GM12878 (cell line): Measurements from ENCODE around the gene ANKRD6. TPM values are rescaled to one million over a fixed set of nuclear protein-coding genes. Genes with fewer than 3 reads are reported as not detected.

ENCODE experiments used
- ATAC-seq: fragments of 200-7000 bp; cut with Tn5 transposase; 3 replicates; pipeline ENCODE4 v1.9.1; 2020; ENCODE audit warnings: mild to moderate bottlenecking, moderate library complexity
- BruUV-seq: library from RNA; stranded (reverse); fragments of 400-500 nt; replicated peaks from 2 replicates; lab custom pipeline; 2021; lab: Mats Ljungman, UMichigan
- CTCF ChIA-PET: fragments of 300-600 bp; sonication (Branson Sonifier 250); formaldehyde crosslinking; extraction: SDS; loops from one replicate; lab custom pipeline; 2021; ENCODE audit warnings: inconsistent platforms; lab: Yijun Ruan, JAX
- POLR2A ChIA-PET: fragments of 350-600 bp; formaldehyde crosslinking; extraction: SDS; loops from one replicate; lab custom pipeline; 2021; ENCODE audit warnings: inconsistent platforms; lab: Charles Lee
- RAD21 ChIA-PET: fragments of 300-600 bp; sonication (Branson Sonifier 250); formaldehyde crosslinking; loops from one replicate; lab custom pipeline; 2023; ENCODE audit warnings: antibody characterized with exemption; ENCODE audit not compliant: unreplicated experiment; lab: Charles Lee
- SMC1A ChIA-PET: fragments of 300-600 bp; sonication (Branson Sonifier 250); formaldehyde crosslinking; loops from one replicate; lab custom pipeline; 2023; ENCODE audit not compliant: unreplicated experiment, uncharacterized antibody; lab: Charles Lee
- DNase-seq: peaks from one replicate; pipeline ENCODE4 v3.0.0-alpha.2; 2011; ENCODE audit warnings: low read depth, low spot score
- FAIRE-seq: peaks from 3 replicates; lab custom pipeline; 2011; peaks lifted over from hg19 to GRCh38; lab: Jason Lieb, UNC
- H2AFZ ChIP-seq: 2 replicates; pipeline ENCODE4 v1.6.0; 2011; ENCODE audit warnings: low read depth, low read length, control low read depth; ENCODE audit not compliant: control insufficient read depth
- H3K27ac ChIP-seq: 2 replicates; pipeline ENCODE4 v1.5.1; 2011; ENCODE audit warnings: control low read depth; ENCODE audit not compliant: control insufficient read depth, insufficient read depth
- H3K27me3 ChIP-seq, 2 experiments: replicated peaks in 1 of 2; 2 replicates each; pipeline versions ENCODE4 v1.6.0 to v1.6.1; 2011; ENCODE audit warnings: low read length in 1 of 2; ENCODE audit not compliant: control insufficient read depth in 2 of 2, insufficient read depth in 2 of 2
- H3K36me3 ChIP-seq, 2 experiments: 2 replicates each; pipeline ENCODE4 v1.5.1; 2011; ENCODE audit warnings: low read length in 1 of 2; ENCODE audit not compliant: control insufficient read depth in 2 of 2, insufficient read depth in 2 of 2
- H3K4me1 ChIP-seq: 2 replicates; pipeline ENCODE4 v1.6.1; 2011; ENCODE audit warnings: mild to moderate bottlenecking, low read length, moderate library complexity, mixed read lengths; ENCODE audit not compliant: control insufficient read depth, insufficient read depth
- H3K4me2 ChIP-seq: 2 replicates; pipeline ENCODE4 v1.6.0; 2011; ENCODE audit warnings: control low read depth; ENCODE audit not compliant: control insufficient read depth, insufficient read depth
- H3K4me3 ChIP-seq: fragments of 200-600 bp; sonication (generic); 2 replicates; pipeline ENCODE4 v1.5.1; 2016
- H3K79me2 ChIP-seq: 2 replicates; pipeline ENCODE4 v1.6.0; 2011; ENCODE audit warnings: low read length; ENCODE audit not compliant: control insufficient read depth, insufficient read depth
- H3K9ac ChIP-seq: 2 replicates; pipeline ENCODE4 v1.8.0; 2011; ENCODE audit warnings: low read length, control low read depth, mixed read lengths; ENCODE audit not compliant: control insufficient read depth, insufficient read depth
- H3K9me3 ChIP-seq: replicated peaks from 3 replicates; pipeline ENCODE4 v1.5.1; 2011; ENCODE audit warnings: mild to moderate bottlenecking, low read length; ENCODE audit not compliant: control insufficient read depth, insufficient read depth
- H4K20me1 ChIP-seq: 2 replicates; pipeline ENCODE4 v1.6.0; 2011; ENCODE audit not compliant: control insufficient read depth, insufficient read depth
- ASH2L ChIP-seq: fragments of 300-600, 200-600 bp; sonication (generic); IDR thresholded peaks from 2 replicates; pipeline ENCODE4 v1.6.1; 2017; ENCODE audit warnings: low read depth, mild to moderate bottlenecking, borderline replicate concordance
- EED ChIP-seq: sonication (generic); IDR thresholded peaks from 2 replicates; pipeline ENCODE4 v1.6.1; 2016; ENCODE audit warnings: antibody characterized with exemption, low read depth
- ETV6 ChIP-seq, 2 experiments: fragments of 450-650 bp in 1 of 2; IDR thresholded peaks in 1 of 2; conservative IDR thresholded peaks in 1 of 2; 2 replicates each; pipeline ENCODE4 v1.6.1; 2014; ENCODE audit warnings: antibody characterized with exemption in 1 of 2, borderline replicate concordance in 1 of 2, low read depth in 1 of 2, mild to moderate bottlenecking in 1 of 2, moderate library complexity in 1 of 2
- MEF2B ChIP-seq: fragments of 450-650 bp; IDR thresholded peaks from 2 replicates; pipeline ENCODE4 v1.6.1; 2018; ENCODE audit warnings: mild to moderate bottlenecking, moderate library complexity; ENCODE audit not compliant: partially characterized antibody, poor library complexity, severe bottlenecking
- MXI1 ChIP-seq: fragments of 150-350 bp; IDR thresholded peaks from 2 replicates; pipeline ENCODE4 v1.6.1; 2011; ENCODE audit warnings: low read depth, mild to moderate bottlenecking, inconsistent platforms, low read length, improper control_type of control experiment
- NR2F1 ChIP-seq: fragments of 450-650 bp; conservative IDR thresholded peaks from 2 replicates; pipeline ENCODE4 v1.6.1; 2017; ENCODE audit warnings: mild to moderate bottlenecking
- POLR2AphosphoS2 ChIP-seq: IDR thresholded peaks from 2 replicates; pipeline ENCODE4 v1.6.1; 2011; ENCODE audit warnings: low read depth, mild to moderate bottlenecking, low read length, improper control_type of control experiment, moderate library complexity
- RB1 ChIP-seq: fragments of 450-650 bp; formaldehyde crosslinking; IDR thresholded peaks from 2 replicates; pipeline ENCODE4 v1.6.1; 2017; ENCODE audit warnings: mild to moderate bottlenecking, borderline replicate concordance
- SMARCA5 ChIP-seq: fragments of 450-650 bp; IDR thresholded peaks from 2 replicates; pipeline ENCODE4 v1.6.1; 2017; ENCODE audit warnings: mild to moderate bottlenecking
- STAT3 ChIP-seq: IDR thresholded peaks from 2 replicates; pipeline ENCODE4 v1.6.1; 2011; ENCODE audit warnings: low read depth, low read length, improper control_type of control experiment
- ZNF384 ChIP-seq: IDR thresholded peaks from 2 replicates; pipeline ENCODE4 v1.6.1; 2012; ENCODE audit warnings: low read depth, mild to moderate bottlenecking, low read length, improper control_type of control experiment, borderline replicate concordance
- WGBS: methylation state at CpG from one replicate; pipeline ENCODE4 v1.1.6; 2016; ENCODE audit warnings: low lambda C conversion rate; ENCODE audit not compliant: insufficient replicate concordance, insufficient coverage; ENCODE audit errors: missing lambda C conversion rate; 5-methylcytosine and 5-hydroxymethylcytosine counted together
- in situ Hi-C: fragments of 300-500 bp; cut with MboI; formaldehyde crosslinking; loops from 9 replicates; pipeline ENCODE4 v1.14.3; 2018; ENCODE audit warnings: mixed read lengths
- intact Hi-C: fragments of 100-400 bp; cut with micrococcal nuclease; formaldehyde crosslinking; loops from one replicate; pipeline ENCODE4 v1.14.2; 2022; ENCODE audit not compliant: unreplicated experiment
- polyA plus RNA-seq, 11 experiments: library from polyadenylated mRNA; depleted of rRNA in 4 of 11; unstranded in 6 of 11; stranded (reverse) in 5 of 11; fragments of >200 nt; fragmentation: Nextera tagmentation in 4 of 11; fragmentation: Illumina TruSeq in 1 of 11; extraction: Ambion mirVana in 4 of 11; extraction: Trizol in 1 of 11; gene quantifications; 1 replicate in 1 of 11; 2 replicates in 10 of 11; pipeline versions ENCODE4 v1.2.1 to v1.2.3, GENCODE V29; 2011 to 2016; ENCODE audit warnings: inconsistent platforms in 2 of 11, missing spikeins in 2 of 11, low read depth in 1 of 11
- total RNA-seq, 4 experiments: library from RNA; depleted of rRNA in 3 of 4; stranded (reverse); fragments of >200 nt in 3 of 4; fragmentation: Illumina TruSeq in 1 of 4; extraction: Trizol in 1 of 4; gene quantifications; 2 replicates each; pipeline versions ENCODE4 v1.2.1 to v1.2.3, GENCODE V29; 2013 to 2021
- TF ChIP-seq, protein P1 (sequence below): fragments of 150-350 bp; IDR thresholded peaks from 2 replicates; pipeline ENCODE4 v1.6.1; 2016; ENCODE audit warnings: low read depth, low read length
- TF ChIP-seq, protein P2 (sequence below): IDR thresholded peaks from 2 replicates; pipeline ENCODE4 v1.6.1; 2011; ENCODE audit warnings: borderline replicate concordance, low read depth, mild to moderate bottlenecking, moderate library complexity, mixed read lengths, low read length; ENCODE audit not compliant: insufficient read depth; ENCODE audit errors: extremely low read length

The ANKRD6 gene
- total and polyA plus RNA-seq, 10 of the 15 experiments (the other 5 are each of a cell fraction or from before 2014, with no cell fraction given), result 0.03 to 0.90 (median 0.38) TPM

DNA sequence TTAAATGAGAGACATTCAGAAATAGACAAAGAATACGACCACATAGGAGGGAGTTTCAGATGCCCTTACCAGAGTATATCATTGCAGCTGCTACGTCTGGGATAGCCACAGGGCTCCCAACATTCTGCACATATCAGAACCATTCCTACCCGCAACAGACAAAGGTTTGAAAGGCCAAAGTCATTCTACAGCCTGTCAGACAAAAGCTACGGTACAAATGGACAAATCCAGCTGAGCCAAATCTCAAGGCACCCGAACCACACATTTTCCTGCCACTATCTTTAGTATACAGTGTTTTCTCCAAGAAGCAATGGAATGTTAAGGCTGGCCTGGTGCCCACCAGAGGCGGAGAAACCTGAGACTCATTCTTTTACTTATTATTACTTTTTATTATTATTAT is 236.1 kb downstream of the ANKRD6 start (continued):
- TF ChIP-seq, protein P1, sequence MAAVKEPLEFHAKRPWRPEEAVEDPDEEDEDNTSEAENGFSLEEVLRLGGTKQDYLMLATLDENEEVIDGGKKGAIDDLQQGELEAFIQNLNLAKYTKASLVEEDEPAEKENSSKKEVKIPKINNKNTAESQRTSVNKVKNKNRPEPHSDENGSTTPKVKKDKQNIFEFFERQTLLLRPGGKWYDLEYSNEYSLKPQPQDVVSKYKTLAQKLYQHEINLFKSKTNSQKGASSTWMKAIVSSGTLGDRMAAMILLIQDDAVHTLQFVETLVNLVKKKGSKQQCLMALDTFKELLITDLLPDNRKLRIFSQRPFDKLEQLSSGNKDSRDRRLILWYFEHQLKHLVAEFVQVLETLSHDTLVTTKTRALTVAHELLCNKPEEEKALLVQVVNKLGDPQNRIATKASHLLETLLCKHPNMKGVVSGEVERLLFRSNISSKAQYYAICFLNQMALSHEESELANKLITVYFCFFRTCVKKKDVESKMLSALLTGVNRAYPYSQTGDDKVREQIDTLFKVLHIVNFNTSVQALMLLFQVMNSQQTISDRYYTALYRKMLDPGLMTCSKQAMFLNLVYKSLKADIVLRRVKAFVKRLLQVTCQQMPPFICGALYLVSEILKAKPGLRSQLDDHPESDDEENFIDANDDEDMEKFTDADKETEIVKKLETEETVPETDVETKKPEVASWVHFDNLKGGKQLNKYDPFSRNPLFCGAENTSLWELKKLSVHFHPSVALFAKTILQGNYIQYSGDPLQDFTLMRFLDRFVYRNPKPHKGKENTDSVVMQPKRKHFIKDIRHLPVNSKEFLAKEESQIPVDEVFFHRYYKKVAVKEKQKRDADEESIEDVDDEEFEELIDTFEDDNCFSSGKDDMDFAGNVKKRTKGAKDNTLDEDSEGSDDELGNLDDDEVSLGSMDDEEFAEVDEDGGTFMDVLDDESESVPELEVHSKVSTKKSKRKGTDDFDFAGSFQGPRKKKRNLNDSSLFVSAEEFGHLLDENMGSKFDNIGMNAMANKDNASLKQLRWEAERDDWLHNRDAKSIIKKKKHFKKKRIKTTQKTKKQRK, result no peak
- TF ChIP-seq, protein P2, sequence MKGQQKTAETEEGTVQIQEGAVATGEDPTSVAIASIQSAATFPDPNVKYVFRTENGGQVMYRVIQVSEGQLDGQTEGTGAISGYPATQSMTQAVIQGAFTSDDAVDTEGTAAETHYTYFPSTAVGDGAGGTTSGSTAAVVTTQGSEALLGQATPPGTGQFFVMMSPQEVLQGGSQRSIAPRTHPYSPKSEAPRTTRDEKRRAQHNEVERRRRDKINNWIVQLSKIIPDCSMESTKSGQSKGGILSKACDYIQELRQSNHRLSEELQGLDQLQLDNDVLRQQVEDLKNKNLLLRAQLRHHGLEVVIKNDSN, result no peak
- TF ChIP-seq MEF2B (no peak), RB1 (no peak), ZNF384 (no peak)
- TF ChIP-seq, all 136 proteins: peak for 0

DNA sequence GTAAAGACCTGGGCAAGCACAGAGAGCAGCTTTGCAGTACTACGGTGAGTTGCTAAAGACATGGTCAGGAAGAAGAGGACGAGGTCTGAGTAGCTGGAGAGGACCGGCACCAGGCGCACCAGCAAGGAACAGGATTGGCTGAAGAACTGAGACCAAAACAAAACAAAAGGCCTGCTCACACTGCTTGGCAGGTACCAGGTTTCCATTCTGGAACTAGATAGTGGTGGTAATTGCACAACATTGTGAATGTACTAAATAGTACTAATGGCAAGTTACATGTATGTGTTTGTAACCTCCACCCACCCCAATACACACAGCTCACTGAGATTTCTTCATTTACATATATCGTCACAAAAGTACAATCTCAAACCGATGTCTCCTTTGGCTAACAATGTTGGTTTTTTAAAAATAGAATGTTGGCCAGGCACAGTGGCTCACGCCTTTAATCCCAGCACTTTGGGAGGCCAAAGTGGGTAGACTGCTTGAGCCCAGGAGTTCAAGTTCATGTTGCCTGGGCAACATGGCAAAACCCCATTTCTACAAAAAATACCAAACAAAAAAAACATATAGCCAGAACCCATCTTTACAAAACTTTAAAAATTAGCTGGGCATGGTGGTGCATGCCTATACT is 238.1 kb downstream of the ANKRD6 start:
- Histone ChIP-seq H2AFZ (no peak overlapping the region), H3K9ac (no peak overlapping the region), H3K9me3 (no peaks in the 10 kb centered on the region), H3K4me2 (no peak overlapping the region), H4K20me1 (no peaks in the 10 kb centered on the region), H3K27ac (no peak overlapping the region), H3K36me3 (peaks cover 13 to 33% of the 10 kb centered on the region in 2 experiments), H3K4me1 (no peaks in the 10 kb centered on the region), H3K4me3 (no peak overlapping the region), H3K79me2 (no peaks in the 10 kb centered on the region), H3K27me3 (no peaks in the 10 kb centered on the region)
- ChIA-PET CTCF (no interaction called here), SMC1A (interaction anchor here (0.9 kb wide), 1 partner anchor 9 kb away, joined by 3 read pairs; no protein-coding TSS in a partner anchor), RAD21 (no interaction called here), POLR2A (no interaction called here)
- in situ Hi-C loops (no loop called here), intact Hi-C loops (no loop called here)
- FAIRE-seq (no peak), DNase-seq (no peak), ATAC-seq (no peak)
- 98% methylated on average over 7 of the region's 7 CpGs for WGBS
- BruUV-seq, result no TSS peak
- no peak for TF ChIP-seq ASH2L
- no peak for TF ChIP-seq SMARCA5
- no peak for TF ChIP-seq EED
- TF ChIP-seq POLR2AphosphoS2, result no peak
- no peak for TF ChIP-seq MXI1
- TF ChIP-seq NR2F1, result no peak
- no peak for TF ChIP-seq ETV6 (conservative IDR thresholded peaks at IDR 0.05 in 1 of 2, IDR thresholded peaks at IDR 0.05 in 1 of 2; ENCODE audit: borderline replicate concordance in 1 of 2, low read depth in 1 of 2)
- no peak for TF ChIP-seq STAT3
